Measurements from ENCODE around the gene CCDC178. TPM values are rescaled to one million over a fixed set of nuclear protein-coding genes. Genes with fewer than 3 reads are reported as not detected.
"Not testable (repeated sequence)": the region's sequence is repeated elsewhere in the genome, so short reads cannot be mapped to it uniquely, and the experiment has no call there.

Gene CCDC178
- total RNA-seq, 3 donors from 2014 or later = not detected

- ATAC-seq (no peak), DNase-seq (no peak)
- intact Hi-C loops (cut with DNase I, micrococcal nuclease) = no loop called here
- Histone ChIP-seq H3K36me3 (ENCODE audit: low read depth) (no peaks in the 10 kb centered on the region), H3K4me3 (no peak overlapping the region), H3K9me3 (no peaks in the 10 kb centered on the region), H3K4me1 (ENCODE audit: low read depth) (no peaks in the 10 kb centered on the region)
- TF ChIP-seq CTCF (IDR thresholded peaks at IDR 0.05) = no peak
These were observed 472.3 kb downstream of the CCDC178 start for GRCh38 chr18:32968248-32968647.

- no peak for DNase-seq
- no peak for ATAC-seq
- Histone ChIP-seq H3K9me3 (no peaks in the 10 kb centered on the region), H3K4me3 (no peak overlapping the region), H3K4me1 (ENCODE audit: low read depth) (no peaks in the 10 kb centered on the region), H3K36me3 (ENCODE audit: low read depth) (no peaks in the 10 kb centered on the region)
- TF ChIP-seq CTCF (IDR thresholded peaks at IDR 0.05) = no peak
- intact Hi-C loops (cut with DNase I, micrococcal nuclease) = no loop called here
These were observed 474.4 kb downstream of the CCDC178 start for GRCh38 chr18:32966141-32966540.

DNA sequence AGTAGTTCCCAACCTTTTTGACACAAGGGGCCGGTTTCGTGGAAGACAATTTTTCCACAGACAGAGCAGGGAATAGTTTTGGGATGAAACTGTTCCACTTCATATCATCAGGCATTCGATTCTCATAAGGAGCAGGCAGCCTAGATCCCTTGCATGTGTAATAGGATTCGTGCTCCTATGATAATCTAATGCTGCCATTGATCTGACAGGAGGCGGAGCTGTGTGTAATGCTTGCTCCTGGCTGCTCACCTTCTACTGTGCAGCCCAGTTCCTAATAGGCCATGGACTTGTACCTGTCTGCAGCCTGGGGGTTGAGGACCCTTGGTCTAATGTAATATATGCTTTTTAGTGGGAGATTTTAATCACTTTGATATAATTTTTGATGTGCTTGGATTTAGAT, 479.0 kb downstream of the CCDC178 start:
- TF ChIP-seq CTCF (IDR thresholded peaks at IDR 0.05) = no peak

GRCh38 chr18:32958746-32959145, 481.8 kb downstream of the CCDC178 start:
- intact Hi-C loops (cut with DNase I, micrococcal nuclease) = no loop called here
- H3K36me3 ChIP-seq (ENCODE audit: low read depth) = no peaks in the 10 kb centered on the region
- DNase-seq (no peak), ATAC-seq (no peak)
- H3K9me3 ChIP-seq = no peaks in the 10 kb centered on the region
- no peak for TF ChIP-seq CTCF (IDR thresholded peaks at IDR 0.05)
- no peak overlapping the region for H3K4me3 ChIP-seq
- no peaks in the 10 kb centered on the region for H3K4me1 ChIP-seq (ENCODE audit: low read depth)

More for the DNA sequence above, 479.0 kb downstream of the CCDC178 start:
- Histone ChIP-seq H3K9me3 (no peaks in the 10 kb centered on the region), H3K36me3 (ENCODE audit: low read depth) (no peaks in the 10 kb centered on the region), H3K4me1 (ENCODE audit: low read depth) (no peaks in the 10 kb centered on the region), H3K4me3 (no peak overlapping the region)
- intact Hi-C loops (cut with DNase I, micrococcal nuclease) = no loop called here
- ATAC-seq (no peak), DNase-seq (no peak)

GRCh38 chr18:32956591-32957315, 483.8 kb downstream of the CCDC178 start:
- no peak for DNase-seq
- Histone ChIP-seq H3K9me3 (no peaks in the 10 kb centered on the region), H3K36me3 (ENCODE audit: low read depth) (no peaks in the 10 kb centered on the region), H3K4me3 (no peak overlapping the region), H3K4me1 (ENCODE audit: low read depth) (no peaks in the 10 kb centered on the region)
- no peak for ATAC-seq
- intact Hi-C loops (cut with DNase I, micrococcal nuclease) = no loop called here
- TF ChIP-seq CTCF (IDR thresholded peaks at IDR 0.05) = no peak

DNA sequence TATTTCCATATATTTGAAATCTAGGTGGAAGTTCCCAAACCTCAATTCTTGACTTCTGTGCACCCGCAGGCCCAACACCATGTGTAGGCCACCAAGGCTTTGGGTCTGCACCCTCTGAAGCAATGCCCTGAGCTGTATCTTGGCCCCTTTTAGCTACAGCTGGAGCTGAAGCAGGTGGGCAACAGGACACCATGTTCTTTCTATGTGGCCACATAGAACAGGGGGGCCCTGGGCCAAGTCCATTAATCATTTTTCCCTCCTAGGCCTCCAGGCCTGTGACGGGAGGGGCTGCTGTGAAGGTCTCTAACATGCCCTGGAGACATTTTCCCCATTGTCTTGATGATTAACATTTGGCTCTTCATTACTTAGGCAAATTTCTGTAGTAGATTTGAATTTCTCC, 488.2 kb downstream of the CCDC178 start:
- H3K4me1 ChIP-seq (ENCODE audit: low read depth); DNase-seq; intact Hi-C loops (cut with DNase I, micrococcal nuclease); H3K4me3 ChIP-seq; H3K36me3 ChIP-seq (ENCODE audit: low read depth); H3K9me3 ChIP-seq; ATAC-seq: not testable (repeated sequence)
